ENCODE results near the gene USP2.
A peak's percentile ranks its signal among the peaks of the same experiment; 100 is the strongest.

Gene USP2

GRCh38 chr11:119341222-119342022 is 40.1 kb downstream of the USP2 start:
- no peak for DNase-seq (ENCODE audit: low read depth, low spot score)

DNA sequence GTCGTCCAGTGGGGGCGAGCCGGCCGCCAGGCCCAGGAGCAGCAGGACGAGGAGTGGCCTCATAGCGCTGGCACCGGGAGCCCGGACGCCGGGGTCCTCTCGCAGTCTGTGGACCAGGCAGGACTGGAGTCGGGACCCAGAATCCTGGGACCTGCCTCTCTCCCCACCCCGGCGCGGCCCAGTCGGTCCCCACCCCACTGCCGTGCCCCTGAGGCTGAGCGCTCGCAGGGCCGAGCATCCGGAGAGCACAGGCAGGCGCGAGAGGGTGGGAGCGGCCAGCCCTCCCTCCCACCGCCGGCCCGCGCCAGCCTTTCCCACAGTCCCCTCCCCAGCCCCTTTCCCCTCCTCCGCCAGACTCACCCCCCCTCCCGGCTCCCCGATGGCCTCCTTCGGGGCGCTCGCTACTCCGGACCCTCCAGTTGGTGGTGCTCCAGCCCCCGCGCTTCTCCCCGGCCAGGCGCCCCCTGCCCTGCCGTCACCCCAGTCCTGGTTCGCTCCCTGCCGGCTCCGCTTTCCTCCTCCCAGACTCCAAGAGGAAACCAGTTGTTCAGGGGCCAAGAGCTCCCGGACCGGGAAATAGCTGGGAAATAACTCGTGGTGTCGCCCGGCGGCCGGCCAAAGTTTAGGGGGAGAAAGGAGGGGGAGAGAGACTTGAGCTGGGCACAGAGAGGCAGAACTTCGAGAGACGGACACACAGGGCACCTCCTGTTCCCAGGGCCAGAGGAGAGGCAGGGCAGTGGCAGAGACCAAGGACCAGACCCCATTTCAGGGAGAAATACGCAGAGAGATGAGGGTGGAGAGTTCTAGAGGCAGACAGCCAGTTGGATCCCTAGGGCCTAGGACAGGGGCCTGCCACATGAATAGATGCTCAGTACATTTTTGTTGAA is 40.9 kb downstream of the USP2 start, which contains the start of gene C1QTNF5:
C1QTNF5 (minus strand) TSS at position 549 of the 887 bp plus-strand sequence; CDS start at position 63, 486 bp downstream.
- no peak for DNase-seq (ENCODE audit: low read depth, low spot score)

GRCh38 chr11:119339589-119340334 is 41.7 kb downstream of the USP2 start:
- no peak for DNase-seq (ENCODE audit: low read depth, low spot score)

- no peak for DNase-seq (ENCODE audit: low read depth, low spot score)
Observed at GRCh38 chr11:119338965-119339588, 42.4 kb downstream of the USP2 start.

DNA sequence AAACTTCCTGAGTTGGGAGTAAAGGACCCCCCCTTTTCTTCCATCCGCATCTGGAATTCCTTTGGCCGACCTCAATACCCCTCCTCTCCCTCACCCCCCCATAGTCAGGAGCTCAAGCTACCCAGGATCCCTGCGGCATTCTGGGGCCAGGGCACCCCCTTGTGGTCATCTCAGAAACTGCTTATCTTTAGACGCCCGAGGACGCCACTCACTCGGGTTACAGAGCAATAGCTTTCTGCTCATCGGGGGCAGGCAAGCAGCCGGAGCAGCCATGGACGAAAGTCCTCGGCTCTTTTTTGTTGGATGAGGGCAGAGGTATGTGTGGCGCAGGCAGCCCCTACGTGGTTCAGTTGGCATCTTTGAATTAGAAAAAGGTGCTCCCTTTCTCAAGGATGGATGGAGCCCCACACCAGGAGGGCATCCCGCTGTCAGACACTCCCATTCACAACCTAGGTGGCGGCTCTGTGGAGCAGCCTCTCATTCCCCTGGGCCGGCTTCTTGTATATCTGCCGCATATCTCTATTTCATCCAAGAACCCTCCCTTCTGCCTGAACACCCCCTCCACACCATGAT is 43.1 kb downstream of the USP2 start:
- no peak for DNase-seq (ENCODE audit: low read depth, low spot score)

DNA sequence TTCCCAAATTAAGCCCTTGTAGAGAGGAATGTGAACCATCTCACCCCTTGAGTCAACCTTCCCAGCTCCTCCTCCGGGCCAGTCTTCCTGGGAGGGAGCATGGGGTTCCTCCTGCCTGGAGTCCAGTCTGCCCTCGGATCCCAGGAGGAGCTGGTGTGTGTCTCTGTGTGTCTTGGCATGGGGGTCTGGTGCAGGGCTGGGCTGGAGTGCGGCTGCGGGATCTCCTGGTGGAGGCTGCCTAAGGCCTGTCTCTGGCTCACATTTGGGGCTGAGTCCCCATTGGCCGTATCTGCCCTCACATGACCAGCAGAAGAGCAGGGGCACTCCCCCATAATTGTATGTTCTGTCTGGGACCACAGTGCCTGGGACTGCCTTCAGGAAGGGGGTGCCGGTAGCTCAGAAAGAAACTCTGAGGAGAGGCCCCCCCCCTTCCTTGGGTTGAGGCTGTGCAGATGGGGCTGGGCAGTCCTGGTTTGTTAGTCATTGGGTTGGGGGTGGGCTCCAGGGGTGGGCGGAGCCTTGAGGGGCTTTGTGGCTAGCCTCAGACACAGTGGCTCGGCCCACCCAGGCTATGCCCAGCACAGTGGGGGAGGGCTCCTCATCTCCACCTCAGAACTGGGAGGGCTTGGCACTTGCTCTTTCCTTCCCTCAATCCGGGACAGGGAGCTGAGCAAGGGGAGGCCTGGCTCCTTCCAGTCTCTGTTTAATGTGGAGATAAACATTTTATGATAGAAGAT is 43.7 kb downstream of the USP2 start:
- DNase-seq (ENCODE audit: low read depth, low spot score), result no peak

DNA sequence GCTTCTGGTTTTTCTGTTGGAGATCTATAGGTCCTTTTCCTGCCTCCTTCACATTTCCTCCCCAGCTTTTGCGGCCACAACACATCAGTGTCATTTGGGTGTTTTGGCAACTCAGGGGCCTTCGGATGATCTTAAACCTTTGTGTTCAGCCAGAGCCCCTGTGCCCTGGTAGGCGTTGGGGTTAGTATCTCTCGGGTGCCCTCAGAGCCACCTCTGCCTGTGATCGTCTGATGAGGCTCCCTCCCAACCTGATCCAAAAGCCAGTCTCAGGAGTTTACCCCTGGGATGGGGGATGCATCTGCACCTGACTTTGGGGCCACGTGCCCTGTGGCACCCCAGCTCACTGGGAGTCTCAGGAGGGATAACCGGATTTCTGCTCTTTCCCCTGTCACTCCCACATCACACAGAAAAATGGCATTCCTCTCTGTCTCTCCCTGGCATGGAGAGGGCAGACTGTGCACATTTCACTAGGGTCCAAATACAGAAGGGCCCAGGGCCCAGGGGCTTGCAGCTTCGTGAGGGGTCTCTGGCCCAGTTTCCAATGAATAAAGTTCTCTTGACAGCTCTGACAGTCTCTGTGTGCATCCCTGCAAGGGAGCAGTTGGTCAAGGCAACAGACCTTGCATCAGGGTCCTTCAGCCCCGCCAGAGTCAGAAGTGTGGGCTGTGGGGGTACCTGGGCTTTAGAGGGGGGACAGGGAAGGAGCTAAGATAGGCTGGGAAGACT is 44.6 kb downstream of the USP2 start:
- no peak for DNase-seq (ENCODE audit: low read depth, low spot score)

- no peak for DNase-seq (ENCODE audit: low read depth, low spot score)
Observed at GRCh38 chr11:119335655-119336543, 45.6 kb downstream of the USP2 start.

DNA sequence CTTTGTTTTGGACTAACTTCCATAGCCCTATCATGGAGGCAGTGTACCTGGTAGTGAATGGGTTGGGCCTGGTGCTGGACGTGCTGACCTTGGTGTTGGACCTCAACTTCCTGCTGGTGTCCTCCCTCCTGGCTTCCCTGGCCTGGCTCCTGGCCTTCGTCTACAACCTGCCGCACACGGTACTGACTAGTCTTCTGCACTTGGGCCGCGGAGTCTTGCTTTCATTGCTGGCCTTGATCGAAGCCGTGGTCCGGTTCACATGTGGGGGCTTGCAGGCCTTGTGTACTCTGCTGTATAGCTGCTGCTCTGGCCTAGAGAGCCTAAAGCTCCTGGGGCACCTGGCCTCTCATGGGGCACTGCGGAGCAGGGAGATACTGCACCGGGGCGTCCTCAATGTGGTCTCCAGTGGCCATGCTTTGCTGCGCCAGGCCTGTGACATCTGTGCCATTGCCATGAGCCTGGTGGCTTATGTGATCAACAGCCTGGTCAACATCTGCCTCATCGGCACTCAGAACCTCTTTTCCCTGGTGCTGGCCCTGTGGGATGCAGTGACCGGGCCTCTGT is 46.3 kb downstream of the USP2 start:
- DNase-seq (ENCODE audit: low read depth, low spot score), result no peak

DNA sequence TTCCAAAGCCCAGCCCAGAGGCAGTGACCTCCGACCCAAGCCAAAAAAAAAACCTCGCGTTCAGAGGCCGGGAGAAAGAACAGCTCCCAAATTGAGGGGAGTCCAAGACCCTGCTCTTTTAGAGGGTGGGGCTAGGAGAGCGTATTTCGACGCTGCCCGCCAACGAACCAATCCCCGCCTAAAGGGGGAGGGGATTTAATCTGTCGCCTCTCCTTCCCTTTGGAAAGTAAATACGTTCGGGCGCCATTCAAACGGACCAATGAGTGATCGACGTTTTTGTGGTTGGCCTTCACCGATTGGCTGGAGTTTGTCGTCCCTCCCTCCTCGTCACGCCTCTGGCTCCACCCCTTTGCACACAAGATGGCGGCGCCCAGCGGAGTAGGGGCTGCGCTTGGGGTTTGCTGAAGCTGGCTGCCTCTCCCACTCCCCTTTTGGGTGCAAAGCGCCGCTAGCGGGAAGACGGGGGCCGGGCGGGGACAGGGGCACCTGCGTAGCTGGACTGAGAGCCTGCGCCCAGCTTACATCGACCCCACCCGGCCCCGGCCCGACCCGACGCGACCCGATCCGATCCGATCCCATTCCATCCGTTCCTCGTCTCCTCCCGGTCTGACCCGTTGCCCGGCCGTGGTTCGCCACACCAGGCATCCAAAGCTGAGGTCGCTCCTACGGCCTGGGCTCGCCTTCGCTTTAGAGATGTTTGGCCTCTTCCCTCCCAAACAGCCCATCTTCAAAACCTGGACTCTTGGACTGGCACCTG is 47.1 kb downstream of the USP2 start, which contains the start of gene RNF26:
RNF26 (plus strand) TSS at position 354 of the 757 bp plus-strand sequence. CDS start 596 bp downstream, outside the sequence.
- DNase-seq (ENCODE audit: low read depth, low spot score), result peak; percentile 86

GRCh38 chr11:119332111-119332765 is 49.3 kb downstream of the USP2 start:
- DNase-seq (ENCODE audit: low read depth, low spot score), result no peak

GRCh38 chr11:119330237-119330636 is 51.3 kb downstream of the USP2 start:
- DNase-seq (ENCODE audit: low read depth, low spot score), result no peak

GRCh38 chr11:119329320-119329719 is 52.2 kb downstream of the USP2 start:
- DNase-seq (ENCODE audit: low read depth, low spot score), result no peak

DNA sequence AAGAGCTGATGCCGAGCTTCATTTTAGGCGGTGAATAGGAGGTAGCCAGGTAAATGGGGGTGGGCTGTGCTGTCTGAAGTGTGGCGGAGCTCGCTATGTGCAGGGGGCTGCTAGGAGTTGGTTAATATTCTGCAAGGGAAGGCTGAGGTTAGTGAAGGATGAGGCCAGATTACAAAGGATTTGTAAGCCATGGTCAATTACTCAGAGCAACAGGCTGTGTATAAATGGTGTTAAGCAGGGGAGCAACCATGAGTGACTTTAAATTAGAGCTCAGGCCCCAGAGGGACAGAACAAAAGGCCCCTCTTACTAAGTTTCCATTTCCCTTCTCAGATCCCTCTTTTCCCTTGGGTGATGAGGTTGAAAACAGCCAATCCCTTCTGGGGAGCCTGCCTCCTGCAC is 57.3 kb downstream of the USP2 start:
- no peak for DNase-seq (ENCODE audit: low read depth, low spot score)

DNA sequence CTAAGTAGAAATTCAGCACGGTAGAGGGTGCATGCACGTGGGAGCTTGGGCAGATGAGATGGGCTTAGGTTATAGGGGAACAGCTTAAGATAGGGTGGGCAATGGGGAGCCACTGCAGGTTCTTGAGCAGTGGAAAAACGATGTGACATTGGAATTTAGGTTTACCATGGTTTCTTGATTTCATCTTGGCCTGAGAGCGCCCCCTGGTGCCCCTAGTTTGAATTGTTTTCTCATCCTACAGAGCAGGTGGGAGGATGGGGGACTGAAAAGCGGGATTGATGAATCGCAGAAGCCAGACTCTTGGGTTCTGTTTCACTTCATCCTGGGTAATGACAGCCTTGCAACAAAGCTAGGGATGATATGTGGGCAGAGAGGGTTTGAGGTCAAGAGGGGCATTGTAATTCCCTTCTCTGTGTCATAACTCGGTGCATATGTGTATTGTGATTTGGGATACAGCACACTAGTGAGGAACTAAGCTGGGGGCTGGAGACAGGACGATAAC is 57.9 kb downstream of the USP2 start:
- DNase-seq (ENCODE audit: low read depth, low spot score), result no peak

- no peak for DNase-seq (ENCODE audit: low read depth, low spot score)
Observed at GRCh38 chr11:119322921-119323531, 58.5 kb downstream of the USP2 start.
